Mesenchymal stem cell (in vitro differentiated cells and primary cell): ENCODE measurements around the gene TUBB1.

ENCODE experiments used
- DNase-seq: peaks from one replicate; pipeline ENCODE4 v3.0.0-alpha.2; 2013
- H2AFZ ChIP-seq: one replicate; pipeline ENCODE4 v1.6.1; 2013; ENCODE audit warnings: low read depth, mild to moderate bottlenecking, control low read depth, inconsistent platforms, low read length, moderate library complexity
- H2AK5ac ChIP-seq: 2 replicates; pipeline ENCODE4 v1.6.1; 2013; ENCODE audit warnings: low read length, moderate library complexity, mild to moderate bottlenecking, inconsistent platforms; ENCODE audit not compliant: severe bottlenecking
- H2BK120ac ChIP-seq: one replicate; pipeline ENCODE4 v1.6.1; 2013; ENCODE audit warnings: low read depth, mild to moderate bottlenecking, inconsistent platforms, low read length, moderate library complexity
- H2BK12ac ChIP-seq, 2 experiments: one replicate each; pipeline ENCODE4 v1.6.1; 2013; ENCODE audit warnings: inconsistent platforms in 2 of 2, low read length in 2 of 2, mild to moderate bottlenecking in 2 of 2, moderate library complexity in 2 of 2, control low read depth in 1 of 2
- H2BK15ac ChIP-seq: one replicate; pipeline ENCODE4 v1.6.1; 2013; ENCODE audit warnings: mild to moderate bottlenecking, low read depth, inconsistent platforms; ENCODE audit not compliant: poor library complexity, severe bottlenecking
- H2BK5ac ChIP-seq: 2 replicates; pipeline ENCODE4 v1.6.1; 2013; ENCODE audit warnings: low read depth, mild to moderate bottlenecking, low read length, control low read depth, inconsistent platforms; ENCODE audit not compliant: poor library complexity, severe bottlenecking
- H3K14ac ChIP-seq, 2 experiments: one replicate each; pipeline ENCODE4 v1.6.1; 2013; ENCODE audit warnings: inconsistent platforms in 2 of 2, low read length in 2 of 2, control low read depth in 1 of 2, mild to moderate bottlenecking in 1 of 2, moderate library complexity in 1 of 2
- H3K18ac ChIP-seq, 2 experiments: one replicate each; pipeline ENCODE4 v1.6.1; 2013; ENCODE audit warnings: inconsistent platforms in 2 of 2, low read length in 2 of 2, control low read depth in 1 of 2, low read depth in 1 of 2, mild to moderate bottlenecking in 1 of 2
- H3K23ac ChIP-seq, 2 experiments: one replicate each; pipeline ENCODE4 v1.6.1; 2013; ENCODE audit warnings: inconsistent platforms in 2 of 2, low read length in 2 of 2, mild to moderate bottlenecking in 2 of 2, moderate library complexity in 2 of 2, control low read depth in 1 of 2
- H3K27ac ChIP-seq: 2 replicates; pipeline ENCODE4 v1.5.1; 2013; ENCODE audit warnings: mild to moderate bottlenecking, moderate library complexity, low read length, control low read depth, inconsistent platforms; ENCODE audit not compliant: poor library complexity, severe bottlenecking
- H3K27me3 ChIP-seq, 2 experiments: 2 replicates each; pipeline versions ENCODE4 v1.6.1 to v1.7.0; 2013; ENCODE audit warnings: low read length in 2 of 2, mild to moderate bottlenecking in 2 of 2, moderate library complexity in 2 of 2, control low read depth in 1 of 2, inconsistent platforms in 1 of 2; ENCODE audit not compliant: control insufficient read depth in 1 of 2, insufficient read depth in 1 of 2
- H3K36me3 ChIP-seq, 2 experiments: 2 replicates each; pipeline versions ENCODE4 v1.6.1 to v1.7.0; 2013; ENCODE audit warnings: low read length in 2 of 2, control low read depth in 1 of 2, inconsistent platforms in 1 of 2, low read depth in 1 of 2, mild to moderate bottlenecking in 1 of 2; ENCODE audit not compliant: insufficient read depth in 2 of 2, control insufficient read depth in 1 of 2
- H3K4ac ChIP-seq, 2 experiments: one replicate each; pipeline ENCODE4 v1.6.1; 2013; ENCODE audit warnings: inconsistent platforms in 2 of 2, low read length in 2 of 2, mild to moderate bottlenecking in 2 of 2, moderate library complexity in 2 of 2, control low read depth in 1 of 2, low read depth in 1 of 2
- H3K4me1 ChIP-seq: 2 replicates; pipeline ENCODE4 v1.6.1; 2013; ENCODE audit warnings: low read depth, low read length, control low read depth; ENCODE audit not compliant: control insufficient read depth, insufficient read depth
- H3K4me2 ChIP-seq: 2 replicates; pipeline ENCODE4 v1.6.1; 2013; ENCODE audit warnings: low read length, mild to moderate bottlenecking, inconsistent platforms; ENCODE audit not compliant: poor library complexity, severe bottlenecking
- H3K4me3 ChIP-seq, 2 experiments: 2 replicates each; pipeline versions ENCODE4 v1.5.1 to v1.7.0; 2013; ENCODE audit warnings: low read length in 2 of 2, mild to moderate bottlenecking in 2 of 2, control low read depth in 1 of 2, low read depth in 1 of 2; ENCODE audit not compliant: insufficient read depth in 1 of 2
- H3K79me1 ChIP-seq: replicated peaks from 2 replicates; pipeline ENCODE4 v1.6.1; 2013; ENCODE audit warnings: mild to moderate bottlenecking, control low read depth, low read length, inconsistent platforms; ENCODE audit not compliant: poor library complexity, severe bottlenecking
- H3K9ac ChIP-seq: 2 replicates; pipeline ENCODE4 v1.7.0; 2013; ENCODE audit warnings: mild to moderate bottlenecking, low read length, moderate library complexity
- H3K9me3 ChIP-seq: 2 replicates; pipeline ENCODE4 v1.7.0; 2013; ENCODE audit warnings: mild to moderate bottlenecking, low read length; ENCODE audit not compliant: control insufficient read depth
- H4K8ac ChIP-seq: one replicate; pipeline ENCODE4 v1.6.1; 2013; ENCODE audit warnings: inconsistent platforms, mild to moderate bottlenecking, low read length, moderate library complexity
- H4K91ac ChIP-seq: one replicate; pipeline ENCODE4 v1.6.1; 2013; ENCODE audit warnings: mild to moderate bottlenecking, low read length, inconsistent platforms
- WGBS: methylation state at CpG from one replicate; pipeline ENCODE4 v1.1.7; 2013; ENCODE audit warnings: mixed read lengths; 5-methylcytosine and 5-hydroxymethylcytosine counted together

The TUBB1 gene

GRCh38 chr20:59063358-59064213 is 44.4 kb downstream of the TUBB1 start:
- Histone ChIP-seq H2AFZ (no peak overlapping the region), H3K9me3 (no peaks in the 10 kb centered on the region), H2BK120ac (no peak overlapping the region), H3K4me3 (peak overlapping the region in 1 of 2 experiments; percentile 62), H3K27ac (no peak overlapping the region), H3K4ac (no peak overlapping the region), H4K8ac (no peak overlapping the region), H3K36me3 (no peaks in the 10 kb centered on the region), H3K23ac (no peak overlapping the region), H2AK5ac (no peak overlapping the region), H3K14ac (no peak overlapping the region), H2BK15ac (no peak overlapping the region), H3K4me2 (no peak overlapping the region), H3K4me1 (peaks cover 2% of the 10 kb centered on the region), H3K27me3 (peaks cover under 1 to 8% of the 10 kb centered on the region in 2 experiments), H3K9ac (peak overlapping the region; percentile 49), H3K18ac (no peak overlapping the region), H3K79me1 (no peaks in the 10 kb centered on the region), H2BK5ac (no peak overlapping the region), H2BK12ac (no peak overlapping the region), H4K91ac (no peak overlapping the region)
- WGBS: 55% methylated on average over 20 of the region's 22 CpGs
- DNase-seq: peak; percentile 35

- no peak overlapping the region for H2BK12ac ChIP-seq
- no peak overlapping the region for H2BK15ac ChIP-seq
- DNase-seq: no peak
- 78% methylated on average over 3 of the region's 4 CpGs for WGBS
- no peak overlapping the region for H3K27ac ChIP-seq
- H3K4me2 ChIP-seq: no peak overlapping the region
- H3K79me1 ChIP-seq: no peaks in the 10 kb centered on the region
- no peak overlapping the region for H3K4ac ChIP-seq
- no peak overlapping the region for H2BK120ac ChIP-seq
- no peak overlapping the region for H2AK5ac ChIP-seq
- no peak overlapping the region for H2BK5ac ChIP-seq
- H3K4me3 ChIP-seq: peak overlapping the region in 1 of 2 experiments; percentile 62
- no peak overlapping the region for H3K23ac ChIP-seq
- H4K91ac ChIP-seq: no peak overlapping the region
- H2AFZ ChIP-seq: no peak overlapping the region
- H3K9me3 ChIP-seq: no peaks in the 10 kb centered on the region
- no peaks in the 10 kb centered on the region for H3K36me3 ChIP-seq
- H3K4me1 ChIP-seq: peaks cover 2% of the 10 kb centered on the region
- H3K18ac ChIP-seq: no peak overlapping the region
- no peak overlapping the region for H3K14ac ChIP-seq
- H3K9ac ChIP-seq: peak overlapping the region; percentile 49
- H4K8ac ChIP-seq: no peak overlapping the region
- peaks cover 5 to 11% of the 10 kb centered on the region in 2 experiments for H3K27me3 ChIP-seq
Observed at GRCh38 chr20:59064214-59064722, 45.0 kb downstream of the TUBB1 start.

- 66% methylated on average over 4 of the region's 4 CpGs for WGBS
- no peak overlapping the region for H4K91ac ChIP-seq
- no peaks in the 10 kb centered on the region for H3K9me3 ChIP-seq
- H3K23ac ChIP-seq: no peak overlapping the region
- H3K36me3 ChIP-seq: no peaks in the 10 kb centered on the region
- no peak overlapping the region for H3K27ac ChIP-seq
- no peaks in the 10 kb centered on the region for H3K79me1 ChIP-seq
- peaks cover 2% of the 10 kb centered on the region for H3K4me1 ChIP-seq
- H3K4ac ChIP-seq: no peak overlapping the region
- H3K9ac ChIP-seq: no peak overlapping the region
- H3K18ac ChIP-seq: no peak overlapping the region
- H2BK120ac ChIP-seq: no peak overlapping the region
- no peak overlapping the region for H2BK12ac ChIP-seq
- H2AK5ac ChIP-seq: no peak overlapping the region
- no peak overlapping the region for H4K8ac ChIP-seq
- peaks cover 23 to 31% of the 10 kb centered on the region in 2 experiments for H3K27me3 ChIP-seq
- H2AFZ ChIP-seq: no peak overlapping the region
- DNase-seq: no peak
- H3K4me3 ChIP-seq: no peak overlapping the region
- no peak overlapping the region for H3K14ac ChIP-seq
- H2BK5ac ChIP-seq: no peak overlapping the region
- no peak overlapping the region for H3K4me2 ChIP-seq
- H2BK15ac ChIP-seq: no peak overlapping the region
Observed at GRCh38 chr20:59068534-59068933, 49.3 kb downstream of the TUBB1 start.

- no peak overlapping the region for H4K8ac ChIP-seq
- no peaks in the 10 kb centered on the region for H3K79me1 ChIP-seq
- WGBS: 100% methylated on average over 1 of the region's 2 CpGs
- no peaks in the 10 kb centered on the region for H3K9me3 ChIP-seq
- no peak overlapping the region for H4K91ac ChIP-seq
- no peak overlapping the region for H3K14ac ChIP-seq
- H3K27ac ChIP-seq: no peak overlapping the region
- H3K36me3 ChIP-seq: no peaks in the 10 kb centered on the region
- DNase-seq: no peak
- H2AFZ ChIP-seq: no peak overlapping the region
- no peak overlapping the region for H2BK5ac ChIP-seq
- no peak overlapping the region for H2AK5ac ChIP-seq
- H3K9ac ChIP-seq: no peak overlapping the region
- H3K18ac ChIP-seq: no peak overlapping the region
- no peak overlapping the region for H2BK12ac ChIP-seq
- no peak overlapping the region for H3K4me3 ChIP-seq
- H2BK120ac ChIP-seq: no peak overlapping the region
- peaks cover 23 to 36% of the 10 kb centered on the region in 2 experiments for H3K27me3 ChIP-seq
- no peaks in the 10 kb centered on the region for H3K4me1 ChIP-seq
- H3K4ac ChIP-seq: no peak overlapping the region
- no peak overlapping the region for H3K23ac ChIP-seq
- H3K4me2 ChIP-seq: no peak overlapping the region
- no peak overlapping the region for H2BK15ac ChIP-seq
Observed at GRCh38 chr20:59069026-59069425, 49.8 kb downstream of the TUBB1 start.
